BJ (cell line): ENCODE measurements around the gene FAM219A. TPM values are rescaled to one million over a fixed set of nuclear protein-coding genes. Genes with fewer than 3 reads are reported as not detected.

Source experiments
- CTCF ChIA-PET: fragments of 350-600 bp; formaldehyde crosslinking; extraction: SDS; loops from one replicate; lab custom pipeline; 2021; ENCODE audit warnings: antibody characterized with exemption, inconsistent platforms; lab: Yijun Ruan, JAX
- POLR2A ChIA-PET: fragments of 300-600 bp; sonication (Branson Sonifier 250); formaldehyde crosslinking; extraction: SDS; loops from one replicate; lab custom pipeline; 2021; ENCODE audit warnings: antibody characterized with exemption; lab: Charles Lee
- DNase-seq: peaks from one replicate; pipeline ENCODE4 v3.0.0-alpha.2; 2011; ENCODE audit warnings: low read depth
- H3K27me3 ChIP-seq: 2 replicates; pipeline ENCODE4 v1.6.0; 2011; ENCODE audit warnings: low read length; ENCODE audit not compliant: control insufficient read depth, insufficient read depth
- H3K36me3 ChIP-seq: 2 replicates; pipeline ENCODE4 v1.5.1; 2011; ENCODE audit warnings: low read length; ENCODE audit not compliant: control insufficient read depth, insufficient read depth
- H3K4me3 ChIP-seq: 2 replicates; pipeline ENCODE4 v1.5.1; 2011; ENCODE audit warnings: low read depth, mild to moderate bottlenecking, control low read depth, low read length
- CTCF ChIP-seq: IDR thresholded peaks from 2 replicates; pipeline ENCODE4 v1.5.1; 2011; ENCODE audit warnings: low read depth, mild to moderate bottlenecking, control low read depth, inconsistent platforms, low read length, moderate library complexity; ENCODE audit not compliant: insufficient read depth
- polyA plus RNA-seq: library from polyadenylated mRNA; depleted of rRNA; stranded (reverse); fragments of >200 nt; gene quantifications from 2 replicates; pipeline ENCODE4 v1.2.3, GENCODE V29; 2011

The FAM219A gene
- polyA plus RNA-seq, 1 experiment: 17.8 TPM

GRCh38 chr9:34374339-34374738, 84.0 kb downstream of the FAM219A start:
- POLR2A ChIA-PET: interaction anchor here (0.6 kb wide), 1 partner anchor 123 kb away, joined by 4 read pairs; no protein-coding TSS in a partner anchor
- H3K36me3 ChIP-seq: no peaks in the 10 kb centered on the region
- no peak overlapping the region for H3K4me3 ChIP-seq
- DNase-seq: no peak
- TF ChIP-seq CTCF: no peak
- CTCF ChIA-PET: interaction anchor here (0.6 to 6.6 kb wide), 3 partner anchors 30 to 126 kb away, joined by 3 to 53 read pairs (median 28); no protein-coding TSS in a partner anchor
- H3K27me3 ChIP-seq: peaks cover 18% of the 10 kb centered on the region

- TF ChIP-seq CTCF: no peak
- ChIA-PET CTCF (interaction anchor here (0.6 to 6.6 kb wide), 5 partner anchors 10 to 127 kb away, joined by 3 to 53 read pairs (median 4); no protein-coding TSS in a partner anchor), POLR2A (interaction anchor here (0.6 kb wide), 1 partner anchor 124 kb away, joined by 4 read pairs; no protein-coding TSS in a partner anchor)
- H3K36me3 ChIP-seq: no peaks in the 10 kb centered on the region
- H3K4me3 ChIP-seq: no peak overlapping the region
- no peak for DNase-seq
- H3K27me3 ChIP-seq: peaks cover 18% of the 10 kb centered on the region
These were observed 84.6 kb downstream of the FAM219A start for GRCh38 chr9:34373749-34374148.

GRCh38 chr9:34372467-34373011, 85.8 kb downstream of the FAM219A start:
- ChIA-PET CTCF (interaction anchor here (0.8 to 1.0 kb wide), 2 partner anchors 26 to 120 kb away, joined by 3 read pairs; no protein-coding TSS in a partner anchor), POLR2A (no interaction called here)
- DNase-seq: no peak
- Histone ChIP-seq H3K36me3 (no peaks in the 10 kb centered on the region), H3K27me3 (peaks cover 18% of the 10 kb centered on the region), H3K4me3 (no peak overlapping the region)
- no peak for TF ChIP-seq CTCF

GRCh38 chr9:34371886-34372466, 86.4 kb downstream of the FAM219A start:
- ChIA-PET POLR2A (no interaction called here), CTCF (interaction anchor here (0.6 to 2.0 kb wide), 3 partner anchors 7 to 85 kb away, joined by 3 to 10 read pairs (median 3); no protein-coding TSS in a partner anchor)

More at GRCh38 chr9:34371886-34372466, 86.4 kb downstream of the FAM219A start:
- DNase-seq: no peak
- Histone ChIP-seq H3K4me3 (no peak overlapping the region), H3K36me3 (no peaks in the 10 kb centered on the region), H3K27me3 (peaks cover 18% of the 10 kb centered on the region)
- TF ChIP-seq CTCF: no peak
